ENCODE data around the gene RPL41.

- no peak for TF ChIP-seq CTCF (IDR thresholded peaks at IDR 0.05; ENCODE audit: insufficient read depth, low read depth, low read length)
- TF ChIP-seq EZH2 (IDR thresholded peaks at IDR 0.05; ENCODE audit: insufficient read depth, low read length) = no peak
These were observed 11.1 kb downstream of the RPL41 start for GRCh38 chr12:56127485-56127887.
